ENCODE data around the gene NIPBL.
A peak's percentile ranks its signal among the peaks of the same experiment; 100 is the strongest.
"Not testable (repeated sequence)": the region's sequence is repeated elsewhere in the genome, so short reads cannot be mapped to it uniquely, and the experiment has no call there.

The NIPBL gene

GRCh38 chr5:36901077-36901476, 24.5 kb downstream of the NIPBL start:
- DNase-seq (ENCODE audit: low spot score) = not testable (repeated sequence)

- no peak for DNase-seq (ENCODE audit: low spot score)
Measured at GRCh38 chr5:36901856-36902255, 25.3 kb downstream of the NIPBL start.

GRCh38 chr5:36902353-36902752, 25.8 kb downstream of the NIPBL start:
- DNase-seq (ENCODE audit: low spot score) = no peak

- no peak for DNase-seq (ENCODE audit: low spot score)
Measured at GRCh38 chr5:36904677-36905076, 28.1 kb downstream of the NIPBL start.

- DNase-seq (ENCODE audit: low spot score) = no peak
Measured at GRCh38 chr5:36908544-36909260, 32.1 kb downstream of the NIPBL start.

GRCh38 chr5:36915653-36916052, 39.1 kb downstream of the NIPBL start:
- no peak for DNase-seq (ENCODE audit: low spot score)

GRCh38 chr5:36916614-36917013, 40.0 kb downstream of the NIPBL start:
- not testable (repeated sequence) for DNase-seq (ENCODE audit: low spot score)

- DNase-seq (ENCODE audit: low spot score) = not testable (repeated sequence)
Measured at GRCh38 chr5:36917358-36917757, 40.8 kb downstream of the NIPBL start.

- DNase-seq (ENCODE audit: low spot score) = no peak
Measured at GRCh38 chr5:36919238-36919637, 42.7 kb downstream of the NIPBL start.

GRCh38 chr5:36919650-36920049, 43.1 kb downstream of the NIPBL start:
- no peak for DNase-seq (ENCODE audit: low spot score)

- DNase-seq (ENCODE audit: low spot score) = peak; percentile 45
Measured at GRCh38 chr5:36928947-36929346, 52.4 kb downstream of the NIPBL start.

- no peak for DNase-seq (ENCODE audit: low spot score)
Measured at GRCh38 chr5:36929438-36929837, 52.9 kb downstream of the NIPBL start.

- no peak for DNase-seq (ENCODE audit: low spot score)
Measured at GRCh38 chr5:36932056-36932455, 55.5 kb downstream of the NIPBL start.

- DNase-seq (ENCODE audit: low spot score) = no peak
Measured at GRCh38 chr5:36932699-36933098, 56.1 kb downstream of the NIPBL start.

- no peak for DNase-seq (ENCODE audit: low spot score)
Measured at GRCh38 chr5:36934740-36935356, 58.3 kb downstream of the NIPBL start.

GRCh38 chr5:36935805-36936204, 59.2 kb downstream of the NIPBL start:
- no peak for DNase-seq (ENCODE audit: low spot score)

- DNase-seq (ENCODE audit: low spot score) = no peak
Measured at GRCh38 chr5:36936309-36936708, 59.7 kb downstream of the NIPBL start.

GRCh38 chr5:36938129-36938528, 61.6 kb downstream of the NIPBL start:
- DNase-seq (ENCODE audit: low spot score) = no peak

GRCh38 chr5:36939969-36940858, 63.6 kb downstream of the NIPBL start:
- no peak for DNase-seq (ENCODE audit: low spot score)

GRCh38 chr5:36943584-36943983, 67.0 kb downstream of the NIPBL start:
- DNase-seq (ENCODE audit: low spot score) = no peak

- no peak for DNase-seq (ENCODE audit: low spot score)
Measured at GRCh38 chr5:36944024-36944423, 67.5 kb downstream of the NIPBL start.

GRCh38 chr5:36944607-36945225, 68.1 kb downstream of the NIPBL start:
- peak; percentile 64 for DNase-seq (ENCODE audit: low spot score)
